Muscle of back (tissue), 11 donors: Measurements from ENCODE around the gene VTI1A. TPM values are rescaled to one million over a fixed set of nuclear protein-coding genes. Genes with fewer than 3 reads are reported as not detected.

ENCODE experiments used
- DNase-seq, 3 donors: peaks; one replicate each; pipeline versions ENCODE4 v3.0.0 to v3.0.0-alpha.2; 2013
- polyA plus RNA-seq, 10 donors: library from polyadenylated mRNA; unstranded; fragments of 120-200 nt; gene quantifications; one replicate each; pipeline ENCODE4 v1.2.1, GENCODE V29; 2013; ENCODE audit not compliant: insufficient read length in 10 of 10

Gene VTI1A
- polyA plus RNA-seq, 10 donors = 11.9 to 18.4 (median 14.7) TPM

DNA sequence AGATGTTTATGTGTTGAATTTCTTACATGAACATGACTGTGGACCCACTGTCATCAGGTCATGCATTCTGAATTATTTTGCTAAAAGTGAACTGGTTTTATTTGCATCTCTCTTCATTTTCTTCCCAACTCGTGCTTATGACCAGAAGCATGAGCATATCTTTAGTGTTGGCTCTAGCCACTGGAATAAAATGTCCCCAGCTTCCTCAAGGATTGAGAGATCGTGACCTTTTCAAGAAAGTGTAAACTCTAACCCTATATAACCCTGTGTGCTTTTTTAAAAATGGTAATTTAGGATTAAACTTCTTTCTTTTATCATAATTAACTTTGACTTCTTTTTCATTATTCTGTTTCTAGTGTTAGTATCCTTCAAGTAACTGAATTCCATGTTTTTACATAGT lies 55.5 kb downstream of the VTI1A start:
- DNase-seq = no peak

DNA sequence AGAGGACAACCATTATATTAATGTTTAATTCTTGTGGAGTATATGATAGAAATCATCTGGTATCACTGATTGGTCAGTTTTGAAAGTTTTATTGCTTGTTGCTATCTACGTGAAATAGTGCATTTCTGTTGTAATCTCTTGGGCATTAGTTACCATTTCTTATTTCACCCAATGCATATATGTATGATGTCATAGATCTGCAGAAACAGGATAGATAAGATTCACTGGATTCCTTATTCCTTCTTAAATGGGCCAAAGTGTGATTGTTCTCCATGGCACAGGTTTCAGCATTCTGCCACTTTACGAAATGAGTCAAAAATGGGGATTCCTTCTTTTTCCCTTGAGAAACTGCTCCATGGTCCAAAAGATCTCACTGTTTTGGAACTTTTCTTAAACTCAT lies 56.6 kb downstream of the VTI1A start:
- no peak for DNase-seq

DNA sequence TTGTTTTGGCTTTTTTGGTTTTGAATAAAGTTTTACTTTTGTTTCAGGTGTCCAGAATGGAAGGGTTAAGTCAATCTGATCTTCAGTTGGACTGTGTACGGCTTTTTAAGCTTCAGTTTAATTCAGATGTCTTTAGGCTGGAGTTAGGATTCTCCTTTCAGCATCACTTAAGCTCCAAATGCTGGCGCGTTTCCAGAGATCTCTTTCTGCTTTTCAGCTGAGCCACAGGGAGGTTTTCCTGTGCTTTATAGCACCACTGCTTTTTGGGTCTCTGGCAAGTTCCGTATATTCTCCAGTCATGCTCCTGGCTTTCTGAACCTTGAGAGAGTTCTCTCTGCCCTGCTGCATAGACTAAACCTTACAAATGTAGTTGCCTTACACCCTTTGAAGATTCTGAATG lies 60.0 kb downstream of the VTI1A start:
- no peak for DNase-seq

DNA sequence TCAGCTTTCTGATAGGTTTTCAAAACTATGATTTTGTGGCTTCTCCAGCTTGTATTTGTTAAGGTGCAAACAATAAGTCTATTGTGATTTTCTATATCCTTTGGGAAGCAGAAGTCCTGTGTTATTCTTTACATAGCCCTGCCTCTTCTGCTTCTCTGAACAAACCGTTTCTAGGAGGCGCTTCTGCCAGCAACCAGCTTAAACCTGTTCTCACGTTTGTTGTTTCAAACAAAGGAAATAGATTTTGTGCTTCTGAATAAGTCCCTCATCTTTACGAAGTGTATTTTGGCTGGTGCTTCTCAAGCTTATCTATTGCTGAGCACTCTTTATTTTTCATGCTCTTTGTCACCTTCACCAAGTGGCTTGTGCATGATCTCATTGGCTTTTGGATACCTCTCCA lies 61.0 kb downstream of the VTI1A start:
- no peak for DNase-seq

DNA sequence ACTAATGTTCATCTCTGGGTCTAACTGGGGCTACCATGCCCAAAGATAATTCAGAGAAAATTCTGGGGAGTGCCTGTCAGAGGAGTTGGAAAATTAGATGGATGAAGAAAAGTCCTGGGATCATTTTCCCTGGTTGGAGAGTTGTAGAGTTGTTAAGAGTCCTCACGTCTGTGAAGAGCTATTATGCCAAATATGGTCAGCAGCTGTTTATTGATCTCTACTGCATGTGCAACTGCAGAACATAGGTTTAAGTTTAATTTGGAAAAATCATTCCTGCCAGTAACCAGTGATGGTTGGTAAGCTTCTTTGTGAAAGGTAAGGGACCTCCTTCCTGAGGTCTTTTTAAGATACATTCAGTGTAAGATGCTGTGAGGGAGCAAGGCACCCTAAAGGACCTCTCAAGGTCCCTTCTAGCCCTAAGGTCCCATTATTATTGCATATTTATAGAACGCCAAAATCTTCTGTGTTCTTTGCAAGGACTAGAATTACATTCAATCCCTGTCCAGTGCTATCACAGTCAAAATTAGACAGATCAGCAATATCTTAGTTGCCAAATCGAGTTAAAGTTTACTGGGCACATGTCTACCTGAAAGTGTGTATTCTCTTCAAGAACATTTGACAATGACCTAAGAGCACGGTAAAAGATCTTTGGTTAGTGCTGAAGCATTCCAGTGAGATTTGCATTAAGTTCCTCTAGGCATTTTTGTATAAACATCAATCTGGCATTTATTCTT lies 62.7 kb downstream of the VTI1A start:
- no peak for DNase-seq

DNA sequence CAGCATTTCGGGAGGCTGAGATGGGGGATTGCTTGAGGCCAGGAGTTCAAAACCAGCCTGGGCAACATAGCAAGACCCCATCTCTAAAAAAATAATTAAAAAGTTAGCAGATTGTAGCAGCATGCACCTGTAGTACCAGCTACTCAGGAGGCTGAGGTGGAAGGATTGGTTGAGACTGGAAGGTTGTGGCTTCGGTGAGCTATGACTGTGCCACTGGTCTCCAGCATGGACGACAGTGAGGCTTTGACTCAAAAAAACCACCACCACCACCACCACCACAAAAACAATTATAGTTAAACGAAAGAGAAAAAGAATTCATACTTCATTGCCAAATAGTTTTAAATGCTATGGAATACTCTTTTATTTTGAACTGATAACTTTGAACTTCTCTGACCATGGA lies 63.4 kb downstream of the VTI1A start:
- no peak for DNase-seq

DNA sequence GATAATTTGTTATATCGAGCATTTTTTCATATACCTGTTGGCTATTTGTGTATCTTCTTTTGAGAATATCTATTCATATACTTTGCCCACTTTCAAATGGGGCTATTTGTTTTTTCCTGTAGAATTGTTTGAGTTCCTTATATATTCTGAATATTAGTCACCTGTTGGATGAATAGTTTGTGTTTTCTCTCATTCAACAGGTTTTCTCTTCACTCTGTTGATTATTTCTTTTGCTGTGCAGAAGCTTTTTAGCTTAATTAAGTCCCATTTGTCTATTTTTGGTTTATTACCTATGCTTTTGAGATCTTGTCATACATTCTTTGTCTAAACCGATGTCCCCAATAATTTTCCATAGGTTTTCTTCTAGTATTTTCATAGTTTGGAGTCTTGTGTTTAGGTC lies 65.3 kb downstream of the VTI1A start:
- no peak for DNase-seq

DNA sequence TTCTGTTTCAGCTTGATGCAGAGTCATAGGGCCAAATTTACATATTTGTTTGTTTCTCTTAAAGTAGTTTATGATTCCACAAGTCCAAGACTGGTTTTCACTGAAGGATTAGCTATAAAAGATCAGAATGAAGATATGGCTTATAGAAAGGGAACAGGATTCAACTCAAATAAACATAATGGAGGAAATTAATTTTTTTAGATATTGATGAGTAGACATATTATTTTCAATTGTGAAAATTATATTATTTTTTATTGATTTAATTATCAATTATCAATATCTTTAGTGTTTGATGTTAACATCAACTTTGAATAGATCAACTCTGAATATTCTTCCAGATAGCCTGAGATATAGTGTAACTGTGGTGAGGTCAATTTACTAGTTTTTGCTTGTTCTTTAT lies 68.1 kb downstream of the VTI1A start:
- no peak for DNase-seq

DNA sequence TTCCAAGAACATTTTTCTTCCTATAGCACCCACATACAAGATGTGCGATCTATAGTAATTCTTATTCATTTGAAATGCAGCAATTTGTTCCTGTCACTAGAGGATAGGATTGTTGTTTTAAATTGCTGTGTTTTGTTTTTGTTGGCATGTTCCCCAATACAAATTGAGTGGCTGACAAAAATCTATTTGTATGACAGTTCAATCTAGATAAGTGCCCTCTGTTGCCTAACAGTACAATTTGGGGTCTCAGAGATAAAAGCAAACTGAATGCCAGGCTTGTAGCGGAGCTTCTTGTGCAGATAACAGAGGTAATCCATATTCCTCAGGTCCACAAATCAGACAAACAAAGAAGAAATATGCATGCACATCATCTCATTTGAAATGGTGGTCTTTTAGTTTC lies 68.8 kb downstream of the VTI1A start:
- no peak for DNase-seq

DNA sequence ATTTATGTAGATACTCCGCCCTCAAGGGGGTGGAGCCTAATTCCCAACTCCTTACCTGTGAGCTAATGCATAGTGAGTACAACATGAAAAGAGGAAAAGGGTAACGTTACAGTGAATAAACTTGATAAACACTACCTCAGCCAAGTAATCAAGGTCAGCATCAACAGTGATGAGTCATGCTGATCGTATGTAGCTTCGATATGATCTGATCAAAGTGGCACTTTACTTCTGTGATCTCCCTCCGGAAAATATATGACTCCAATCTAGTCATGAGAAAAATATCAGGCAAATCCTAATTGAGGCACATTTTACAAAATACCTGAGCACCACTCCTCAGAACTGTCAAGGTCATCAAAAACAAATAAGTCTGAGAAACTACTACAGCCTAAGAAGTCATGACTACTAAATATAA lies 70.4 kb downstream of the VTI1A start:
- DNase-seq = no peak

DNA sequence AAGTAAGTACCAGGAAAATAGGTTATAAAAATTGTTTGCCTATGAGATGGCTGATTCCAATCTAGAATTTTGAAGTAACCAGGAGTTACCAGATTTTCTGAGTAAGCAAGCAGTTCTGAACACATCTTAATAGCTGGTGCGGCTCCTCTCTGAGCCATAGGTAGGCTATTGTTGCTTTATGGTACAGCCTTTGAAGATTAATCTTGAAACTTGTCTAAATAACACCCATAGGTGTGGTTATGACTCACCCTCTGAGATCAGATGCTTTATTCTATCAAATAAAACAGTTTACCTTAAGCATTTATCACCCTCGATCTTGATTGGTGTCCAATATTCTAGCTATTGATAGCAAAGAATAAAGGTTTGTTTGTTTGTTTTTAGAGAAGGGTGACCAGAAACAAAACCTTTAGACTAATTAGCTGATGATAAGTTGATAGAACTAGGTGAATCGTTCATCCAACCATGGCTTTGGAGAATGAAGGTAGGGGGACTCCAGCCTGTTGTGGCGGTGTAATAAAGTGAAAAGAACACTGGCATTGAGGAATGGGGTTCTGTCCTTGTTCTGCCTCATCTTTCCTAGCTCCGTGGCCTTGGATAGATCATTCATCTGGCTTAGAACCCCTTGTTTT lies 72.2 kb downstream of the VTI1A start:
- no peak for DNase-seq

DNA sequence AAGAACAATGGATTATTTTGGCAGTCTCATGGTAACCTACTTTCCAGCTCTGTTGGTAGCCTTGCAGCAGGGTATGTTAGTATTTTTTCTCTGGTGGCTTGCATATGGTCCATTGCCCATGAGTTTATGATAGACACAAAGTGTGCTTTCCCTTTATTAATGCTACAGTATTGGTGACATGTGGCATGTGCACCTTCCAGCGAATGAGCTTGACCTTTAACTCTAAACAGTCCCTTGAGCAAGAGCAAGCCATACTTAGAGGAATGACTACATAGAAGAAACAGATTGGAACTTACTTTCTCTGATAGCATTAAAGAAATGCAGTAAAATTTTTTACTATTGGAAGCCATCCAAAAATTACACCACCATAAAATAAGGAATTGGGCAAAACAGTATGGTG lies 73.9 kb downstream of the VTI1A start:
- DNase-seq = no peak

DNA sequence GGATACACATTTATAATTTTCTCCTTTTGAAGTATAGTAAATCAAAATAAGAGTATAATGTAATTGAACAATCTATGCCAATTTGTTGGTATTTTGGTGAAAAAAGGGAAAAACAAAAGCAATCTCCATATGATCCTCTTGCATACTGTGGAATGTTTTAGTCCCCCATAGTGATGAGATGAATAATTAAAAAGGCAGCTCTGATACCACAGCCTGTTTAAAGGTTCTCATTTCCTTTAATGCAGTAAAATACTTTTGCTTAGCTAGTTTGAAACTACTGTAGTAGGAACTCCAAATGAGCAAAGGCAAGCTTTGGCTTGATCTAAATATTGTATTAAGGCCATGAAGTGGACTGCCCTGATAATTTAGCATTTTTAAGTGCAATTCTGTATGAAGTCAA lies 77.6 kb downstream of the VTI1A start:
- no peak for DNase-seq

DNA sequence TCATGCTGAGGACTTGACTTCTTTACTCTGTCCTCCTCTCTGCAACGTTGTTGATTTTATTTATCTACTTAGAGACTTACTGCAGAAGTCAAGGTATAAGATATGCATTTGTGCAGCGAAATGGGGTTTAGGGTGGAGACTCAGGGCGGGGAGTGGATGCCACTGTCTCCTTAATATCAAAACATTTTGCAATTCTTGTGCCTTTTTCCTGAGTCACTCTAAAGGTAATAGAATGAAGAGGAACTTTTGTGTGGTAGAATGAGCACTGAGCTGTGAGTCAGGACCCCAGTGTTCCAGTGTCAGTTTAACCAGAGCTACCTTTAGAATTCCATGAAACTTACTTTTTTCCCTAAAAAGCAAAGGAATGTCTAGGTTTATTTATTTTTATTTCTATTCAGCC lies 78.2 kb downstream of the VTI1A start:
- no peak for DNase-seq

DNA sequence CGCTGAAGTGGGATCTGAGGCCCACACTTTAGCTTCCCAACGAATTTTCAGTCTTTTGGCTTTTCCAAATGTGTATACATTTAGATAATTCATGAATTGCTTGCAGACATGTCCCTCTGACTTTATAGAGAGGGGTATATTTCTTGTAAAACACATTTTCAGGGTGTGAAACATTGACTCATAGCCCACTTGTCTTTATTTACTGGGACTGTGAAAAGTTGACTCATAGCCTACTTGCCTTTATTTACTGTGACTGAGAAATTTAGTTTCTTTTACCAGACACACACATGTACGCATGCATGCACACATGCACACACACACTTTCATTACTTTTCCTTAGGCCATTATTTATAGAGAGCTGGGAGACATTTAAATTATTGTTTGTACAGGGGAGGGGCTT lies 79.1 kb downstream of the VTI1A start:
- DNase-seq = no peak

DNA sequence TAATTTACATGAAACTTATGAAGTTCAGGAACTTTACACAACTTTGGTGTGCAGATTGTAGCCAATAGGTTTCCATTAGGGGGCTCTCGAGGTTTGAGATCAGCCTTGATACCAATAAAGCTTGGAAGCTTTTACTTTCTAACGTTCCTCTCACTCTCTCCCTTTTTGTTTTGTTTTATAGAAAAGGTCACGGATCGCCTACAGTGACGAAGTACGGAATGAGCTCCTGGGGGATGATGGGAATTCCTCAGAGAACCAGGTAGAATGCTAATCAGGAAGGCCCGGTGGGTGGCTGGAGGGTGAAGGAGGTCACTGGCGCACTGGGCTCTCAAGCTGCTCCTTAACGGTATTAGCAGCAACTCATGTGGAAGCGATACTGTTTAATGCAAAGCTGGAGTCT lies 79.9 kb downstream of the VTI1A start:
- peak in 2 of 3 donors; percentile 55 to 74 for DNase-seq

DNA sequence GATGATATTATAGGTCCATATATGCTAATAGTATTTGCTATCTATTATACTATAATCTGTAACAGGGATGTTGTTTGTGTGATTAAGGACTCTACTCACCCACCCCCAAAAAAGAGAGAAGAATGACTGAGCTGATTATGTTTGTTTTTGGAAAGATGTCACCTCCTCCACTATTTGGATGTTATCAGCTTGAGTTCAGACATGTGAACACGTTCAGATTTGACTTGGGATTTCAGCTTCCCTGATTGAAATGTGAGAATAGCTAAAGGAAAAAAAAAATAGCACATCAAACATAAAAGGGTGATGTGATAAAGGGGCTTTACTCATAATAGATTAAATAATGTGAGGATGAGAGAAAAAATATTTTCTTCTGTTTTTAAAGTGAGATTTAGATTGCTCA lies 81.2 kb downstream of the VTI1A start:
- no peak for DNase-seq

DNA sequence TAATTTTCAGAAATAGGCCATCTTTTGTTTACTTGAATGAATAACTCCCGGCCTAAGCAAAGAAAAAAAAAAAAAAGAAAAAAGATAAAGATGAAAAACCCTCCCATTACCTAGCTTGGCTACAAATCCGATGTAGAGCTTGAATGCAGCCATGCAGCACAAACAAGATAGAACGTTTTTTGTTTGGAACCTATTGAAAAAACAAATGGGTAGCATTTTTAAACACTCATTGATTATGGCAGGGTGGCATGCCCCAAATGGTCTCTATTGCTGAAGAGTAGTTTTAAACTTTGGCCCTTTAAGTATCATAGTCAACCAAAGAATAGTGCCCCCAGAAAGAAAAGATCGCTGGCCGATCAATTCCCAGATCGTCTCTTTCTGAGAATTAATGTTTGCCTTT lies 84.4 kb downstream of the VTI1A start:
- peak in 1 of 3 donors; percentile 68 for DNase-seq

DNA sequence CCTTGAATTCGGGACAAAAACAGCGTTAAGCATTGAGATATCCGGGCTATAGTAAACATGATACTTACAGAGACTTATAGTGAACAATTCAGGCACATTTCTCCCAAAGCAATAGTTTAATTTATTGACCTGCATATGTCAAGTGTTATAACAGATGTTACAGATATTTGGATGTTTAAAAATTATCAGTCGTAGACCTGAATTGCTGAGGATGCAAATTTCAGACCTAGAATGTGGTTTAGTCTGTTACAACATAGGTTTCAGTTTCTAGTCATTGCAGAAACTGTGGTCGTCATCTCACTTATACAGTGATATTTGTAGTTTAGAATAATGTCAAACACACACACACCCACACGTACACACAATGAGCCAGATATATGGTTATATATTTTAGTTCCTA lies 85.2 kb downstream of the VTI1A start:
- DNase-seq = peak in 2 of 3 donors; percentile 60 to 82

DNA sequence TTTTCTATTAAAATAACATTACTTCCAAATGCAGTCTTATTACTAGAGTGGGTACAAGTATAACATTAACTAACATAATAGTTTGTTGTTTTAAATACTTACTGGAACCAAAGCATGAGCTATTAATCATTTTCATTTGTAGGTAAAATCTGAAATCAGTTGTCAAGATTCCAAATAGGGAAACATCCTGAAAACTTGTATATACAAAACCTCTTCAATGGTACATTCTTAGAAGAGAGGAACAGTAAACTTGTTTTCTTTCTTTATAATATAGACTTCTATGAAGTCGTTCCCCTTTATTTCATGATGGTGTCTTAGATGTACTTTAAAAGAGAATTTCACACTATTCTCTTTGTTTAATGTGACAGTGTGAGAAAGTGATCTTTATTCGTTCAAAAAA lies 85.9 kb downstream of the VTI1A start:
- peak in 1 of 3 donors; percentile 59 for DNase-seq

DNA sequence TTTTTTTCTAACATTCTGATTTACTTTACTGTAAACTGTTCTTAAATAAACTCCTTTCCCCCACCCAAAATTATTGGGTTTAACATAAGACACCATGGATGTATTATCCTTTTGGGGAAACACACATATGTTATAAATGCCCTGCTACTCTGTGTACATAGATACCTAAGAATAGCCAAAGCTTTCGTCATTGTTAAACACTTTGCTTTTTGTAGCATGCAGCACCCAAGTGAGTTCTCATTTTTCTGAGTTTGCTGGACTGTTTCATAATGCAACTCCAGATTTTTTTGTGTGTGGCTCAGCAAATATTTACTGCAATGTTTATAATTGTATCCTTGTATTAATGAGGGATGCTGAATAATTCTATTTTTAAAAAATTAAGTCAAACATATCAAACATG lies 86.9 kb downstream of the VTI1A start:
- DNase-seq = peak in 2 of 3 donors; percentile 65 to 82

DNA sequence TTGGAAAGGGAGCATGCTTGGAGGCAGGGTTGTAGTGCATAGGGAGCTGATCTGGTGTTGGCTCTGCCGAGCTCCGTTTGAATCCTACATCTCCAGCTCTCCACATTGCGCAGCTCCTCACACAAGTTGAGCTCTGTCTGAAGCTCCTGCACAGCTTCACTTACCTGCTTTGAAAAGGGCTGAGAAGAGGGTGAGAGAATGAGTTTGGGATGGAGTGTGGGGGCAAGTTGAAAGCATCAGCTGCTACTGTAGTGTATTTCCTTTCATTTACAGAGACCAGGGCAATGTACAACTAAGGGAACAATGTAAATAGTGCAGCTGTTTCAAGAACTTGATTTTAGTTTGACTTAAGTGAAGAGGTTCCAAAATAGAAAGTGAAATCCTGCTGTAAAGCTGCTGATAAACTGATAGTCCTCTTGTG lies 88.5 kb downstream of the VTI1A start:
- peak in 2 of 3 donors; percentile 58 to 90 for DNase-seq

DNA sequence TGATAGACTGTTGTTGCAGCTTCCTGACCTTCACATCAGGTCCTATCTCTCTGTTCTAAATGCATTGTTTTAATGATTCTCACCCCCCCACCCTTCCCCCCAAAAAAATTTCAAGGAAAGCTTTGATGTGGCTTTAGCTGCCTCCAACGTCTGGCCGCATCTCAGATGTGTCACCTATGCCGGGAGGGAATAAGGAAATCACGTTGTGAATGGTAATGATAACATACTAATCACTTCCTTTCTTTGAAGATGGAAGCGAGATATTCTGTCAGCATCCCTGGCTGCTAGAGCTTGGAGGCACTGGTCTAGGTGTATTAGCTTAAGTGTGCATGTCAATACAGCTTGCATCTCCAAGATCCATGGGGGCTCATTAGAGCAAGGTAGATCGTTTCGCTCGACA lies 89.6 kb downstream of the VTI1A start:
- DNase-seq = no peak

DNA sequence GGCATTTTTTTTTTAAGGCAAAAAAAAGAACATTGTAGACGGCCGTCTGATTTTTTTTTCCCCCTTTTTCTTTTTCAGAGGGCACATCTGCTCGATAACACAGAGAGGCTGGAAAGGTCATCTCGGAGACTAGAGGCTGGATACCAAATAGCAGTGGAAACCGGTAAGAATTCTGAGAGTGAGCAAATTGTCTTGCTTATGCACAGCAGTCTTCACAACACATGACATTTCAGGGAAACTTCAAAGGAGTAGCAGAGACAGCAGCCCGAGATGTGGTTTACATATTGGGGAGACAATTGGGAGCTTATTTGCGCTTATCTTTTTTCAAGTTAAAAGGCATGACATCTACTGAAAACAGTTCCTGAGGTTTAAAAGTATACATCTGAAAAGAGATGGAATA lies 91.2 kb downstream of the VTI1A start:
- no peak for DNase-seq
